Keratinocyte (primary cell): ENCODE results near the gene CYP2S1. TPM values are rescaled to one million over a fixed set of nuclear protein-coding genes. Genes with fewer than 3 reads are reported as not detected.

Experiments used
- DNase-seq: peaks from one replicate; pipeline ENCODE4 v3.0.0-alpha.2; 2011; ENCODE audit warnings: low read depth, missing footprints, low spot score
- FAIRE-seq: peaks from 2 replicates; lab custom pipeline; 2011; peaks lifted over from hg19 to GRCh38; lab: Jason Lieb, UNC
- H2AFZ ChIP-seq: 2 replicates; pipeline ENCODE4 v1.6.0; 2012; ENCODE audit warnings: low read length, control low read depth, inconsistent platforms; ENCODE audit not compliant: control insufficient read depth
- H3K27ac ChIP-seq: 2 replicates; pipeline ENCODE4 v1.5.1; 2011; ENCODE audit warnings: low read length; ENCODE audit not compliant: control insufficient read depth, insufficient read depth
- H3K27me3 ChIP-seq: 3 replicates; pipeline ENCODE4 v1.6.0; 2011; ENCODE audit warnings: low read length; ENCODE audit not compliant: control insufficient read depth, insufficient read depth; ENCODE audit errors: extremely low read depth
- H3K36me3 ChIP-seq, 2 experiments: 2 replicates in 1 of 2; 3 replicates in 1 of 2; pipeline ENCODE4 v1.5.1; 2011; ENCODE audit warnings: low read length in 2 of 2, mild to moderate bottlenecking in 1 of 2; ENCODE audit not compliant: control insufficient read depth in 2 of 2, insufficient read depth in 2 of 2; ENCODE audit errors: extremely low read depth in 1 of 2
- H3K4me1 ChIP-seq: 3 replicates; pipeline ENCODE4 v1.5.1; 2011; ENCODE audit warnings: low read length; ENCODE audit not compliant: control insufficient read depth, insufficient read depth; ENCODE audit errors: extremely low read depth
- H3K4me2 ChIP-seq: 3 replicates; pipeline ENCODE4 v1.6.0; 2011; ENCODE audit warnings: low read depth, low read length; ENCODE audit not compliant: control insufficient read depth, insufficient read depth; ENCODE audit errors: extremely low read depth
- H3K4me3 ChIP-seq, 3 experiments: fragments of 200-600 bp in 1 of 3; sonication (generic) in 1 of 3; 2 replicates in 2 of 3; 3 replicates in 1 of 3; pipeline ENCODE4 v1.5.1; 2011 to 2016; ENCODE audit warnings: low read length in 3 of 3, mild to moderate bottlenecking in 3 of 3, control low read depth in 2 of 3, inconsistent platforms in 1 of 3, low read depth in 1 of 3, mixed read lengths in 1 of 3, mixed run types in 1 of 3, moderate library complexity in 1 of 3; ENCODE audit not compliant: control insufficient read depth in 2 of 3, insufficient read depth in 2 of 3; ENCODE audit errors: extremely low read depth in 1 of 3
- H3K79me2 ChIP-seq: 2 replicates; pipeline ENCODE4 v1.6.0; 2012; ENCODE audit warnings: low read length; ENCODE audit not compliant: control insufficient read depth, insufficient read depth
- H3K9ac ChIP-seq: 3 replicates; pipeline ENCODE4 v1.6.0; 2011; ENCODE audit warnings: low read length; ENCODE audit not compliant: control insufficient read depth, insufficient read depth; ENCODE audit errors: extremely low read depth
- H3K9me1 ChIP-seq: 3 replicates; pipeline ENCODE4 v1.6.0; 2011; ENCODE audit warnings: low read length; ENCODE audit not compliant: control insufficient read depth, insufficient read depth; ENCODE audit errors: extremely low read depth
- H3K9me3 ChIP-seq: 2 replicates; pipeline ENCODE4 v1.5.1; 2012; ENCODE audit warnings: low read depth, low read length; ENCODE audit not compliant: control insufficient read depth
- H4K20me1 ChIP-seq: 3 replicates; pipeline ENCODE4 v1.6.0; 2011; ENCODE audit warnings: low read length; ENCODE audit not compliant: control insufficient read depth, insufficient read depth; ENCODE audit errors: extremely low read depth
- EZH2 ChIP-seq: IDR thresholded peaks from one replicate; pipeline ENCODE4 v1.6.1; 2012; ENCODE audit warnings: inconsistent platforms, mild to moderate bottlenecking, low read length, moderate library complexity
- dilution Hi-C: fragments of 300-500 bp; cut with MboI; formaldehyde crosslinking; loops from one replicate; pipeline ENCODE4 v1.7.0; 2020; ENCODE audit warnings: low sequenced_read_pairs; ENCODE audit not compliant: extremely low pct_ligation_motif_present
- polyA plus RNA-seq, 5 experiments: library from polyadenylated mRNA; depleted of rRNA in 3 of 5; stranded (reverse) in 3 of 5; stranded (forward) in 1 of 5; unstranded in 1 of 5; fragments of >200 nt; gene quantifications; 1 replicate in 1 of 5; 2 replicates in 3 of 5; 3 replicates in 1 of 5; pipeline versions ENCODE4 v1.2.1 to v1.2.3, GENCODE V29; 2011 to 2012; ENCODE audit warnings: missing spikeins in 2 of 5, low read depth in 1 of 5, low replicate concordance in 1 of 5
- TF ChIP-seq, protein P1 (sequence below), 3 experiments: IDR thresholded peaks in 1 of 3; conservative IDR thresholded peaks in 1 of 3; optimal IDR thresholded peaks in 1 of 3; 2 replicates in 2 of 3; 3 replicates in 1 of 3; pipeline versions ENCODE3 to v1.5.1; 2011; ENCODE audit warnings: low read length in 3 of 3, mild to moderate bottlenecking in 3 of 3, moderate library complexity in 2 of 3, control low read depth in 1 of 3, inconsistent platforms in 1 of 3; ENCODE audit not compliant: insufficient read depth in 2 of 3; ENCODE audit errors: extremely low read depth in 1 of 3

Gene CYP2S1
- polyA plus RNA-seq, 1 donor (not counting 4 experiments of a cell fraction or from before 2014, with no cell fraction given) = 4.9 TPM

DNA sequence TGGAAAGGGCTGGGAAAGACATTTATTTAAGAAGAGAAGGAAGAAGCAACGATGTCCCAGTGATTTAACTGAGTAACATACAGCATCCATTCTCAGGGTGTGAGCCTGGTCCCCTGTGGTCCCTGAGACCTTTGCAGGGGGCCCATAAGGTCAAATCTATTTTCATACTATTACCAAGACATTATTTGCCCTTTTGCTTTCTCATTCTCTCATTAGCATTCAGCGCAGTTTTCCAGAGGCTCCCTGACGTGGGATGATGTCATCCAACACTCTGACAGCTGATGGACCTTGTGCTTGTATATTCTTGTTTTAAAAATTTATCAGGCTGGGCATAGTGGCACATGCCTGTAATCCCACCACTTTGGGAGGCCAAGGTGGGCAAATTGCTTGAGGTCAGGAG, 52.8 kb downstream of the CYP2S1 start:
- no peak overlapping the region for H2AFZ ChIP-seq
- no peak overlapping the region for H3K27ac ChIP-seq
- no peak for DNase-seq
- no peaks in the 10 kb centered on the region for H3K79me2 ChIP-seq
- H3K9me3 ChIP-seq = no peaks in the 10 kb centered on the region
- H3K9me1 ChIP-seq = no peaks in the 10 kb centered on the region
- H3K9ac ChIP-seq = no peak overlapping the region
- no peak for FAIRE-seq
- H3K36me3 ChIP-seq = peaks cover 15 to 42% of the 10 kb centered on the region in 2 experiments
- no peak overlapping the region for H3K4me2 ChIP-seq
- H3K27me3 ChIP-seq = no peaks in the 10 kb centered on the region
- dilution Hi-C loops = no loop called here
- no peaks in the 10 kb centered on the region for H3K4me1 ChIP-seq
- TF ChIP-seq EZH2 = no peak
- TF ChIP-seq, protein P1, sequence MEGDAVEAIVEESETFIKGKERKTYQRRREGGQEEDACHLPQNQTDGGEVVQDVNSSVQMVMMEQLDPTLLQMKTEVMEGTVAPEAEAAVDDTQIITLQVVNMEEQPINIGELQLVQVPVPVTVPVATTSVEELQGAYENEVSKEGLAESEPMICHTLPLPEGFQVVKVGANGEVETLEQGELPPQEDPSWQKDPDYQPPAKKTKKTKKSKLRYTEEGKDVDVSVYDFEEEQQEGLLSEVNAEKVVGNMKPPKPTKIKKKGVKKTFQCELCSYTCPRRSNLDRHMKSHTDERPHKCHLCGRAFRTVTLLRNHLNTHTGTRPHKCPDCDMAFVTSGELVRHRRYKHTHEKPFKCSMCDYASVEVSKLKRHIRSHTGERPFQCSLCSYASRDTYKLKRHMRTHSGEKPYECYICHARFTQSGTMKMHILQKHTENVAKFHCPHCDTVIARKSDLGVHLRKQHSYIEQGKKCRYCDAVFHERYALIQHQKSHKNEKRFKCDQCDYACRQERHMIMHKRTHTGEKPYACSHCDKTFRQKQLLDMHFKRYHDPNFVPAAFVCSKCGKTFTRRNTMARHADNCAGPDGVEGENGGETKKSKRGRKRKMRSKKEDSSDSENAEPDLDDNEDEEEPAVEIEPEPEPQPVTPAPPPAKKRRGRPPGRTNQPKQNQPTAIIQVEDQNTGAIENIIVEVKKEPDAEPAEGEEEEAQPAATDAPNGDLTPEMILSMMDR (optimal IDR thresholded peaks at IDR 0.05 in 1 of 3, IDR thresholded peaks at IDR 0.05 in 1 of 3, conservative IDR thresholded peaks at IDR 0.05 in 1 of 3; ENCODE audit: extremely low read depth in 1 of 3, insufficient read depth in 2 of 3, low read length in 3 of 3) = no peak
- H3K4me3 ChIP-seq = no peak overlapping the region
- H4K20me1 ChIP-seq = no peaks in the 10 kb centered on the region

DNA sequence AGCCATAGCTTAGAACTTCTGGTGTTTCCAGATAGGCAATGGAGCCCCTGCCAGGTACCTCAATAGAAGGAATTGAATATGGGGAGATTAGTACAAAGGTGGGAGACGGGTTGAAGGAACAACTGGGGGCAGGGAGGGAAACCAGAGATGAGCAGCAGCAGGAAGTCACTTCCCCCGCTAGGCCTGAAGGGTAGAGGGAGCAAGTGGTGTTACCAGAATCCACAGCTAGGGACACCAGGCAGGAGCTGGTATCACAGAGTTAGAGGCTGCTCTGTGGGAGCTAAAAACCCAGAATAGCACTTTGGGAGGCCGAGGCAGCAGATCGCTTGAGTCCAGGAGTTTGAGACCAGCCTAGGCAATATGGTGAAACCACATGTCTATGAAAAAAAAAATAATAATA, 55.9 kb downstream of the CYP2S1 start:
- H3K79me2 ChIP-seq = no peaks in the 10 kb centered on the region
- H3K27ac ChIP-seq = no peak overlapping the region
- H3K9me1 ChIP-seq = no peaks in the 10 kb centered on the region
- TF ChIP-seq, protein P1 (optimal IDR thresholded peaks at IDR 0.05 in 1 of 3, IDR thresholded peaks at IDR 0.05 in 1 of 3, conservative IDR thresholded peaks at IDR 0.05 in 1 of 3; ENCODE audit: extremely low read depth in 1 of 3, insufficient read depth in 2 of 3, low read length in 3 of 3) = no peak
- TF ChIP-seq EZH2 = no peak
- H3K4me2 ChIP-seq = no peak overlapping the region
- no peaks in the 10 kb centered on the region for H4K20me1 ChIP-seq
- dilution Hi-C loops = no loop called here
- no peaks in the 10 kb centered on the region for H3K4me1 ChIP-seq
- H3K9ac ChIP-seq = no peak overlapping the region
- no peak for DNase-seq
- peaks cover 25 to 40% of the 10 kb centered on the region in 2 experiments for H3K36me3 ChIP-seq
- no peaks in the 10 kb centered on the region for H3K9me3 ChIP-seq
- no peak overlapping the region for H3K4me3 ChIP-seq
- FAIRE-seq = no peak
- H3K27me3 ChIP-seq = no peaks in the 10 kb centered on the region
- no peak overlapping the region for H2AFZ ChIP-seq
